OCI-LY1 (cell line): ENCODE results near the gene ST6GAL1.

Experiments
- CTCF ChIP-seq: fragments of 200-600 bp; sonication (generic), shearing (Covaris generic); IDR thresholded peaks from 2 replicates; pipeline ENCODE4 v1.5.1; 2017; ENCODE audit warnings: mild to moderate bottlenecking, antibody characterized with exemption, low read length, moderate library complexity, mixed read lengths
- EZH2 ChIP-seq: fragments of 200-600 bp; sonication (generic), shearing (Covaris generic); IDR thresholded peaks from 2 replicates; pipeline ENCODE4 v1.8.0; 2017; ENCODE audit warnings: borderline replicate concordance, mixed run types, mild to moderate bottlenecking, antibody characterized with exemption, low read length, moderate library complexity, mixed read lengths

DNA sequence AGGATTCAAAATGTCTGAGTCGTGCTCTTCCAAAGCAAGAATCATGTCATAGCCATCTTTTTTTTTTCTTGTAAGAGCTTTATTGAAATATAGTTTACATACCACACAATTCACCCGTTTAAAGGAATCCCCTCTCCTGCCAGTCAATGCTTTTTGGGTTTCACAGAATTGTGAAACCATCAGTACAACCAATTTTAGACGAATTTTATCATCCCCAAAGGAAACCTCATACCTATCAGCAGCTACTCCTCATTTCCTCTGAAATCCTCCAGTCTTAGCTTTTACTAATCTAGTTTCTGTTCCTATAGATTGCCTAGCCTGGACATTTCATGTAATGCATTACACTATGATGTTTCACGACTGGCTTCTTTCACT is 48.2 kb upstream of the ST6GAL1 start:
- TF ChIP-seq CTCF (no peak), EZH2 (no peak)
